ENCODE data around the gene TMEM120B.

TMEM120B gene

GRCh38 chr12:121803861-121804416 lies 91.4 kb downstream of the TMEM120B start, which contains the start of gene SETD1B:
Gene SETD1B (plus strand): TSS chr12:121804009. CDS start chr12:121804738, 729 bp downstream.
- peak; percentile 55 for DNase-seq (ENCODE audit: low spot score)
- in situ Hi-C loops (cut with MboI; ENCODE audit: low sequenced_read_pairs, unreplicated experiment), result no loop called here
- TF ChIP-seq, protein P1, sequence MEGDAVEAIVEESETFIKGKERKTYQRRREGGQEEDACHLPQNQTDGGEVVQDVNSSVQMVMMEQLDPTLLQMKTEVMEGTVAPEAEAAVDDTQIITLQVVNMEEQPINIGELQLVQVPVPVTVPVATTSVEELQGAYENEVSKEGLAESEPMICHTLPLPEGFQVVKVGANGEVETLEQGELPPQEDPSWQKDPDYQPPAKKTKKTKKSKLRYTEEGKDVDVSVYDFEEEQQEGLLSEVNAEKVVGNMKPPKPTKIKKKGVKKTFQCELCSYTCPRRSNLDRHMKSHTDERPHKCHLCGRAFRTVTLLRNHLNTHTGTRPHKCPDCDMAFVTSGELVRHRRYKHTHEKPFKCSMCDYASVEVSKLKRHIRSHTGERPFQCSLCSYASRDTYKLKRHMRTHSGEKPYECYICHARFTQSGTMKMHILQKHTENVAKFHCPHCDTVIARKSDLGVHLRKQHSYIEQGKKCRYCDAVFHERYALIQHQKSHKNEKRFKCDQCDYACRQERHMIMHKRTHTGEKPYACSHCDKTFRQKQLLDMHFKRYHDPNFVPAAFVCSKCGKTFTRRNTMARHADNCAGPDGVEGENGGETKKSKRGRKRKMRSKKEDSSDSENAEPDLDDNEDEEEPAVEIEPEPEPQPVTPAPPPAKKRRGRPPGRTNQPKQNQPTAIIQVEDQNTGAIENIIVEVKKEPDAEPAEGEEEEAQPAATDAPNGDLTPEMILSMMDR (IDR thresholded peaks at IDR 0.05; ENCODE audit: borderline replicate concordance, control extremely low read depth, extremely low read depth, insufficient read depth, missing control alignments), result no peak

DNA sequence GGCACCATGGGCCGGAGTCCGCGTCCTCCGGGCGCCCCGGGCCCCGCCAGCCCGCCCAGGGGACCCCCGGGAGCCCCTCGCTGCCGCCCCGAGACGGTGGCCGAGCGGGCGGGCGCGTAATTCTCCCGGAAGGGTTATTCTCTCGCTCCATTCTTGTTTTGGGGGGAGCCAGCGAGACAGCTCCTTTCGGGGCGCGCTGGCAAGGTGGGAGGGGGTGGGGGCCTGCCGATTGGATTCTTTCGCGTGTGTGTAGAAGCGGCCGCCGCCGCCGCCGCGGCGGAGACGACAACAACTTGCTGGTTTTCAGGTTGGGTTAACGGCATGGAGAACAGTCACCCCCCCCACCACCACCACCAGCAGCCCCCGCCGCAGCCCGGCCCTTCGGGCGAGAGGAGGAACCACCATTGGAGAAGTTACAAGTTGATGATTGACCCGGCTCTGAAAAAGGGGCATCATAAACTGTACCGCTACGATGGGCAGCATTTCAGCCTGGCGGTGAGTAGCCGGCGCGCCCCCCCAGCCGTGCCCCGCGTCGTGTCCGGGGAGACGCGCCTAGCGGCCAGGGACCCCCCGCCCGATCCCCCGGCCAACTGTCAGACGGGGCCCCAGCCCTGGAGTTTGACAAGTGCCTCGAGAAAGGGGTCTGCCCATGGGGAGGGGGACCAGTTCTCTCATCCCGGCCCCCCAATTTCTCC lies 92.0 kb downstream of the TMEM120B start:
- TF ChIP-seq, protein P1 (IDR thresholded peaks at IDR 0.05; ENCODE audit: borderline replicate concordance, control extremely low read depth, extremely low read depth, insufficient read depth, missing control alignments), result no peak
- DNase-seq (ENCODE audit: low spot score), result peak; percentile 59

DNA sequence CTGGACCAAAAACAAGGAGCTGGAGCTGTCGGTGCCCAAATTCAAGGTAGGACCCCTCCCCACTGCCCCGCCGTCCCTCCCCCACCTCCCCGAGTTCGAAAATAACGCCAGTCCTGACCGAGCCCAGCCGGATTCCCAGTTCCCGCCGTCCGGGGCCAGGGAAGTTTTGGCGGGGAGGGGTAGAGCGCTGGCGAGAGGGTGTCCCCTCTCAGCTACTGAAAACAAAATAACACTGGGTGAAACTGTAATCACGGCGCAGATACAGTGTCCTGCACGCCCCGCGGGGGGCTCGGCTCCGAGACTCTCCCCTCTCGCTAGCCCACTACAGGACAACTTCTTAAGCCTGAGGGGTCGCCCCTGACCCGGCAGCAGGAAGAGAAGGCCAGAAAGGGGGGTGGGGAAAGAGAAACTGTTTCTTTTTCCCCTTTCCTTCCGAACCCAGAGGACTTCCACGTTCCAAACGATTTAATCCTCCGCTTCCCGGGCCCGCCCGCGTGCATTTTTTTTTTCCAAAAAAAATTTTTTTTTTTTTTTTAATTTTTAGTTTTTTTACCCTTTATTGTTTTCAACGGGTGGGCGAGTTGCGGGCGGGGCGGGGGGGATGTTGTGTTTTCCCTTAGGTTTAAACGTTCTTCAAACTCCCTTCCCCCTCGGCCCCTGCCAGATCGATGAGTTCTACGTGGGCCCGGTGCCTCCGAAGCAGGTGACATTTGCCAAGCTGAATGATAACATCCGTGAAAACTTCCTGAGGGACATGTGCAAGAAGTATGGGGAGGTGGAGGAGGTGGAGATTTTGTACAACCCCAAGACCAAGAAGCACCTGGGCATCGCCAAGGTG lies 92.8 kb downstream of the TMEM120B start:
- TF ChIP-seq, protein P1 (IDR thresholded peaks at IDR 0.05; ENCODE audit: borderline replicate concordance, control extremely low read depth, extremely low read depth, insufficient read depth, missing control alignments), result no peak
- DNase-seq (ENCODE audit: low spot score), result no peak
- in situ Hi-C loops (cut with MboI; ENCODE audit: low sequenced_read_pairs, unreplicated experiment), result no loop called here

More for the DNA sequence above, 92.0 kb downstream of the TMEM120B start:
- in situ Hi-C loops (cut with MboI; ENCODE audit: low sequenced_read_pairs, unreplicated experiment), result no loop called here

DNA sequence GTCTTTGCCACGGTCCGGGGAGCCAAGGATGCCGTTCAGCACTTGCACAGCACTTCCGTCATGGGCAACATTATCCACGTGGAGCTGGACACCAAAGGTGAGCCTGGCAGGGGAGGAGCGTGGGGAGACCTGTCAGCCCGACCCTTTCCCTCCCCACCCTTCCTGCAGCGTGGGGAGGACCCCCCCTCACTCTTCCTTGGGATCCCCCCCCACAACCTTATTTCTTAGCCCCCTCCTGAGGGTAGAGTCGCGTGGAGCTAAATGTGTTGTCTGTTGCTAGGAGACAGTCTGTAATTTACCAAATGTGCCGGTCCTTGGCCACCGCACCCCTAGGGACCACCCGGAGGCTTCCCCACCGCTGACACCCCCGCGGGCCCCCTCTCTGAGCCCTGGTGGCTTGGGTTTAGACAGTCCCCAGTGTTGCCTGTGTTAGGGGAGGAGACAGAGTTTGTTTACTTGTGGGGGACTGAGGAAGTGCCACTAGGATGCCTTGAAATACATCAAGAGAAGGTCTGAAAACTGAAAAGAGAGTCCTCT lies 93.5 kb downstream of the TMEM120B start:
- DNase-seq (ENCODE audit: low spot score), result no peak
- TF ChIP-seq, protein P1 (IDR thresholded peaks at IDR 0.05; ENCODE audit: borderline replicate concordance, control extremely low read depth, extremely low read depth, insufficient read depth, missing control alignments), result no peak
- in situ Hi-C loops (cut with MboI; ENCODE audit: low sequenced_read_pairs, unreplicated experiment), result no loop called here

DNA sequence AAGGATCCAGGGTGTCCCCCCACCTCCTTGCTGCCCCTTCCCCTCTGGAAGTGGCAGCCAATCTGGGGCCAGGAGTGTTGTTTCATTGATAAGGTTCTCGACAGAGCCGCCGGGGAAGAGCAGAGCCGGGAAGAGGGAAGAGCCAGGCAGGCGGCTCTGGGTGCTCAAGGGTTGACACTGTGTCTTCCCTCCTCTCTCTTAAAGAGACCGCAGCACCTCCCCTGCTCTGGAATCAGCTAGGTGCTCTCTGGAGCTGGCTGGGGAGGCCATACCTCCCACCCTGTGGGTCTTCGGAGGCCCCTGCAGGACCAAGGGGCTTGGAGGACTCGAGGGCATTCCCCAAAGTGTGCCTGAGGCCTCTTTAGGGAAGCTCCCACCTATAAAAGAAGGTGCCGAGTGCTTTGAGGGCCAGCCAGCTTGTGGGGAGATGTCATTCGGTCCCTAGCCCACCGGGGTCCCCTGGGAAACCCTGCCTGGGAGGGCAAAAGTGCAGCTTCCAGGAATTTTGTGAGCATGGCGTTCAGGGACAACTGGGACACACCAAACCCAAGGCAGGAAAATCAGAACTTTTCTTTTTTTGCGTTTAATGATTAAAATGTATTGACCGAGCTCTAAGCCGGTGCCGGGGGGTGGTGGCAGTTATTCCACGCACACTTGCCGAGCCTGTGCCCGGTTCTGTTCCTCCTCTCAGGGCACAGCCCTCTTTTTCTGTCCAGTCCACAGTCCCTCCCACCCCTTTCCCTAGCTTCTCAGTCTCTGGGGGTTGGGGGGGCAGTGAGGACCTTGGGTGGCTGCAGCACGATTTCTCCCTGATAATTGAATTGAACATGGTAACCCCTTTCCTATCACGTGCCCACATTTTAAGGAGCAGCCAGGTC lies 94.2 kb downstream of the TMEM120B start:
- TF ChIP-seq, protein P1 (IDR thresholded peaks at IDR 0.05; ENCODE audit: borderline replicate concordance, control extremely low read depth, extremely low read depth, insufficient read depth, missing control alignments), result no peak
- no peak for DNase-seq (ENCODE audit: low spot score)
- in situ Hi-C loops (cut with MboI; ENCODE audit: low sequenced_read_pairs, unreplicated experiment), result no loop called here

Data from GM13976 (cell line).